Memory B cell (primary cell): ENCODE results near the gene TMEM121B.

Experiments used
- ATAC-seq: fragments of 150-1000 bp; cut with Tn5 transposase; 2 replicates; pipeline ENCODE4 v1.10.0; 2021; ENCODE audit warnings: low read depth, mild to moderate bottlenecking, moderate library complexity
- DNase-seq, 2 donors: peaks; one replicate each; pipeline ENCODE4 v3.0.0; 2022; ENCODE audit warnings: low spot score in 2 of 2
- H3K27ac Mint-ChIP-seq: one replicate; pipeline ENCODE4 v1.8.0; 2022; ENCODE audit warnings: mild to moderate bottlenecking, moderate library complexity, mixed read lengths
- H3K27me3 Mint-ChIP-seq: one replicate; pipeline ENCODE4 v1.8.0; 2022; ENCODE audit warnings: mixed read lengths
- H3K36me3 Mint-ChIP-seq: one replicate; pipeline ENCODE4 v1.8.0; 2022; ENCODE audit warnings: mild to moderate bottlenecking, mixed read lengths
- H3K4me1 Mint-ChIP-seq: one replicate; pipeline ENCODE4 v1.8.0; 2022; ENCODE audit warnings: mixed read lengths
- H3K4me3 Mint-ChIP-seq: one replicate; pipeline ENCODE4 v1.8.0; 2022; ENCODE audit warnings: mild to moderate bottlenecking, moderate library complexity, mixed read lengths
- H3K9me3 Mint-ChIP-seq: one replicate; pipeline ENCODE4 v1.8.0; 2022; ENCODE audit warnings: mixed read lengths

The TMEM121B gene

DNA sequence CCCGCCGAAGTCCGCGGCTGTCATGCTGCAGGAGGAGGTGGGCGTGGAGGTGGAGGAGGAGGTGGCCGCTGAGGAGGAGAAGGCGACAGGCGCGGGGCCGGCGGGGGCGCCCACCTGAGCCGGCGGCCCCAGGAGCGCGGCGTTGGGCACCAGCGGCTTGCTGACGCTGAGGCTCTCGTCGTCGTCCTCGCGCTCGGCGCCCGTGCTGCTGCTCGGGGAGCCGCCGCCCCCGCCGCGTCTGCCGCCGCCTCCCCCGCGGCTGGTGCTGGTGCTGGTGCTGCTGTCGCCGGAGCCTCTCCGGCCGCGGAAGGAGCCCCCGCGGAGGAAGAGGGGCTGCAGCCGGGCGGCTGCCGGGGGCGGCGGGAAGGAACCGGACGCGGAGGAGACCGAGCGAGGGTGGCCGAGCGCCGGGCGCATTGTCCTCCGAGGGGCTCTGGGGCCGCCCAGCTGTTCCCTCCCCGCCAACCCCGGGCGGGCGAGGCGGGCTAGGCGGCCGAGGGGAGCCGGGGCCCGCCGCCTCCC, 388 bp downstream of the TMEM121B start:
- peaks cover 12% of the 10 kb centered on the region for H3K27me3 Mint-ChIP-seq
- ATAC-seq, result peak; percentile 51
- H3K27ac Mint-ChIP-seq, result no peak overlapping the region
- peak in 1 of 2 donors; percentile 18 for DNase-seq
- peaks cover 25% of the 10 kb centered on the region for H3K4me1 Mint-ChIP-seq
- H3K36me3 Mint-ChIP-seq, result no peaks in the 10 kb centered on the region
- no peak overlapping the region for H3K4me3 Mint-ChIP-seq
- no peaks in the 10 kb centered on the region for H3K9me3 Mint-ChIP-seq

- peak; percentile 23 to 54 for DNase-seq
- Mint-ChIP-seq H3K4me1 (peaks cover 25% of the 10 kb centered on the region), H3K27ac (no peak overlapping the region), H3K9me3 (no peaks in the 10 kb centered on the region), H3K27me3 (peaks cover 12% of the 10 kb centered on the region), H3K4me3 (no peak overlapping the region), H3K36me3 (no peaks in the 10 kb centered on the region)
- ATAC-seq, result peak; percentile 59
Observed at GRCh38 chr22:17120281-17120680, 879 bp downstream of the TMEM121B start.

- Mint-ChIP-seq H3K9me3 (no peaks in the 10 kb centered on the region), H3K4me1 (peaks cover 25% of the 10 kb centered on the region), H3K4me3 (peak overlapping the region; percentile 32), H3K27me3 (peaks cover 12% of the 10 kb centered on the region), H3K27ac (no peak overlapping the region), H3K36me3 (no peaks in the 10 kb centered on the region)
- DNase-seq, result no peak
- no peak for ATAC-seq
Observed at GRCh38 chr22:17119481-17120202, 1.5 kb downstream of the TMEM121B start.

DNA sequence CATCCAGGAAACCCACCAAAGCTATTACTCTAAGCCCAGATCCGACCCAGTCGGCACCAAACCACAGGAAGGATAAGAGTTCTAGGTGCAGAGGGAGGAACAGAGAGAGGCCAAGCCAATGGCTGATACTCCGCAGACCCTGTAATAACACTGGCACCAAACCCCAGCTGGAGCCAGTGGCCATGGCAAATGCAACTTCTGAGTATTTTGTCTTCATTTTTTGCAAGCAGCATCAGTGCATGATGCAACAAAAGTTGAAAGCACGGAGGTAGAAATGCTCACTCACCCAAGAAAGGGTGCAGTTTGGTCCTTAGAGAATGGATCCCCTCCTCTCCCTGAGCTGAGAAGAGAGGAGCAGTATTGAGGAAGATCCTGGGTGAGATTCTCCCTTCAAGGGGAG, 2.8 kb downstream of the TMEM121B start:
- DNase-seq (no peak), ATAC-seq (no peak)
- H3K4me3 Mint-ChIP-seq, result peak overlapping the region; percentile 32
- peaks cover 28% of the 10 kb centered on the region for H3K4me1 Mint-ChIP-seq
- H3K9me3 Mint-ChIP-seq, result no peaks in the 10 kb centered on the region
- peaks cover 12% of the 10 kb centered on the region for H3K27me3 Mint-ChIP-seq
- peak overlapping the region; percentile 28 for H3K27ac Mint-ChIP-seq
- H3K36me3 Mint-ChIP-seq, result no peaks in the 10 kb centered on the region

DNA sequence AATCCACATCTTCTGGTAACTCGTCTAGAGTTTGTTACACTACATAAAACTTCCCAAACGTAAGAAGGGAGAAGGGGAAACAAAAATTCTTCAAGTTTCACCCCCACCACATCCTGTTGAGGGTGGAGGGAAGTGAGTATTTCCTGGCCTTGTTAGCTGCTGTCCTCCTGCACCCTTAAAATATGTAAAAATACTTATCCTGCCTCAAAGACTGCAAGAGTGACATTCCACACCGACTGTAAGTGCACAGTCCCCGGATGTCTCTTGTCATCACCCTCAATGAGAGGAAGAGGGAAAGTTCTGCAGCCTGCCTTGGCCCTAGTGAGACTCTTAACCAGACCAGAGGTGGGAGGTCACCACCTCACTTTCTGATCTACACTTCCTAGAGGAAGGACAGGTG, 3.3 kb downstream of the TMEM121B start:
- Mint-ChIP-seq H3K27me3 (peaks cover 12% of the 10 kb centered on the region), H3K9me3 (no peaks in the 10 kb centered on the region), H3K36me3 (no peaks in the 10 kb centered on the region), H3K27ac (no peak overlapping the region), H3K4me3 (peak overlapping the region; percentile 21), H3K4me1 (peaks cover 28% of the 10 kb centered on the region)
- ATAC-seq (peak; percentile 40), DNase-seq (no peak)

DNA sequence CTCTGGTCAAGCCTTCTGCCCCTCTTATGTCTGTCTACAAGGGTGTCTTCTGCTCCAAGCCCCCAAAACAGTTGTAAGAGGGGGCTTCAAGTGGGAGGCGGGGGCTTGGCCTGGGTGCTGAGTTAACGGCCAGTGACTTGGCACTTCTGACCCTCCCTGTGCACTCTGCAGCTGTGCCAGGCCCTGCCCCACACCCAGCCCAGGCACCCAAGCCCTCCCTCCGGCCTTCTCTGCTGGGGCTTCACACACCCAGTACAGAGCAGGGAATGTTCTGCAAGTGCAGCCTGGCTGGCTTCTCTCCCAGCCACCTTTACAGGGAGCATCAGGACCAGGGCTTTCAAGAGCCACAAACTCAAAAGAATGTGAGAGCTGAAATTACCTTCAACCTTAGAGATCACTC, 3.8 kb downstream of the TMEM121B start:
- DNase-seq (no peak), ATAC-seq (no peak)

DNA sequence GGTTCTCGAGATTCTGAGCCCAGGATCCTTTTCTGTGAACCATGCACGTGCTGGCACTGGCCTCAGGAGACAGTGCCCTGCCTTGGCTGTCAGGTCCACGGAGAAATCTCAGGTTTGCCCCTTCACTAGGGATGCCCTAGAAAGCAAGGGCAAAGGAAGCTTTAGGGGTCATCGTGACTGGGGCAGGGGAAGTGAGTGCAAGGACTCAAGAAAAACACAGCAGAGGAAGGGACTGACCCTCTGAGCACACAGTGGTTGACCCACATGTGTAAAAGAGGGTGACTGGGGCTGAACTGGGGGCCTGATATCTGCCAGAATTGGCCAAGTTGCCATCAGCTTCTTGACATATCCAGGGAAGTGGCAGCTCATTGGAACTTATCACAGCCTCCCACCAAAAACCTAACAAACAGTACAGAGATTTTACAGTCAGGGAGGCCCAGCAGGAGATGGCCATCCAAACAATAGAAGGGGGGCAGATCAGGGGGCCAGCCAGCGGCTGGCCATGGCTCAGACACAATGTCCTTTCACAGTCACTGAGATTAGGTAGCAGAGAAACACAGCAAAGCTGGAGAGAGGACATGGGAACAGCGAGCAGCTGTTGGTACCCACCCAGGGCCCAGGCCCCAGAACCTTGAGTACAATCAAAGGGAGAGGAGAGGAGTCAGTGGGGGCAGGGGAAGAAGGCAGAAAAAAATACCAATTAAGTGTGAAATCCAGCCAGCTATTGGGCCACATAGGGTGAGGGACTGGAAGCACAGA, 4.4 kb downstream of the TMEM121B start:
- H3K9me3 Mint-ChIP-seq, result no peaks in the 10 kb centered on the region
- no peaks in the 10 kb centered on the region for H3K36me3 Mint-ChIP-seq
- H3K4me3 Mint-ChIP-seq, result peak overlapping the region; percentile 49
- ATAC-seq (no peak), DNase-seq (no peak)
- H3K4me1 Mint-ChIP-seq, result peaks cover 28% of the 10 kb centered on the region
- H3K27me3 Mint-ChIP-seq, result peaks cover 8% of the 10 kb centered on the region
- H3K27ac Mint-ChIP-seq, result no peak overlapping the region

More for the DNA sequence above, 3.8 kb downstream of the TMEM121B start:
- Mint-ChIP-seq H3K4me1 (peaks cover 28% of the 10 kb centered on the region), H3K36me3 (no peaks in the 10 kb centered on the region), H3K4me3 (no peak overlapping the region), H3K27me3 (peaks cover 12% of the 10 kb centered on the region), H3K27ac (no peak overlapping the region), H3K9me3 (no peaks in the 10 kb centered on the region)

- no peaks in the 10 kb centered on the region for H3K9me3 Mint-ChIP-seq
- H3K27me3 Mint-ChIP-seq, result peaks cover 7% of the 10 kb centered on the region
- no peak for ATAC-seq
- H3K4me1 Mint-ChIP-seq, result peaks cover 28% of the 10 kb centered on the region
- H3K36me3 Mint-ChIP-seq, result no peaks in the 10 kb centered on the region
- H3K4me3 Mint-ChIP-seq, result no peak overlapping the region
- no peak overlapping the region for H3K27ac Mint-ChIP-seq
- DNase-seq, result no peak
Observed at GRCh38 chr22:17115945-17116565, 5.1 kb downstream of the TMEM121B start.

- Mint-ChIP-seq H3K4me1 (peaks cover 28% of the 10 kb centered on the region), H3K27me3 (peaks cover 7% of the 10 kb centered on the region), H3K36me3 (peaks cover 3% of the 10 kb centered on the region), H3K9me3 (no peaks in the 10 kb centered on the region), H3K4me3 (no peak overlapping the region), H3K27ac (no peak overlapping the region)
- ATAC-seq, result no peak
- DNase-seq, result no peak
Observed at GRCh38 chr22:17115236-17115635, 5.9 kb downstream of the TMEM121B start.

DNA sequence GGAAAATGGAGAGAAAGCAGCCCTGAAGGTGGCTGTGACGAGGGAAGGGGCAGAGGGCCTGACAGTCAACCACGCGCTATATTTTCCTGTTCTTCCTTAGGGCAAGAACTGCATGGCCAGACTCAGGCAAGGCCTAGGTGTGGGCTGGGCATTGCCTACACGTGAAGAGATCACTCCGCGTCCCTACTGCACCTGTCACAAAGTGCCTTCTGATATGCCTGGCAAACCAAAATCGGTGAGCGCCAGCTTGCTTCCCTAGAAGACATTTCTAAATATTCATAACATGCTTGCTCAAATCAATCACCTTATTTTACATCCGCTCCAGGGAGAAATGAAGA, 6.3 kb downstream of the TMEM121B start:
- Mint-ChIP-seq H3K4me3 (no peak overlapping the region), H3K27ac (no peak overlapping the region), H3K36me3 (peaks cover 3% of the 10 kb centered on the region), H3K9me3 (no peaks in the 10 kb centered on the region), H3K4me1 (peaks cover 28% of the 10 kb centered on the region), H3K27me3 (peaks cover 6% of the 10 kb centered on the region)
- ATAC-seq, result no peak
- DNase-seq, result no peak

- H3K36me3 Mint-ChIP-seq, result peaks cover 6% of the 10 kb centered on the region
- no peak overlapping the region for H3K4me3 Mint-ChIP-seq
- ATAC-seq (no peak), DNase-seq (no peak)
- peaks cover 28% of the 10 kb centered on the region for H3K4me1 Mint-ChIP-seq
- H3K9me3 Mint-ChIP-seq, result no peaks in the 10 kb centered on the region
- H3K27me3 Mint-ChIP-seq, result peaks cover 6% of the 10 kb centered on the region
- H3K27ac Mint-ChIP-seq, result no peak overlapping the region
Observed at GRCh38 chr22:17114173-17114897, 6.8 kb downstream of the TMEM121B start.

- Mint-ChIP-seq H3K36me3 (peaks cover 7% of the 10 kb centered on the region), H3K4me1 (peaks cover 25% of the 10 kb centered on the region)
- DNase-seq, result no peak
Observed at GRCh38 chr22:17113600-17113999, 7.6 kb downstream of the TMEM121B start.

GRCh38 chr22:17112491-17113042, 8.6 kb downstream of the TMEM121B start:
- DNase-seq, result no peak
- H3K4me3 Mint-ChIP-seq, result no peak overlapping the region
- H3K27me3 Mint-ChIP-seq, result peaks cover 1% of the 10 kb centered on the region
- ATAC-seq, result no peak
- H3K4me1 Mint-ChIP-seq, result peaks cover 15% of the 10 kb centered on the region
- H3K36me3 Mint-ChIP-seq, result peaks cover 7% of the 10 kb centered on the region
- H3K9me3 Mint-ChIP-seq, result no peaks in the 10 kb centered on the region
- H3K27ac Mint-ChIP-seq, result no peak overlapping the region

More at GRCh38 chr22:17113600-17113999, 7.6 kb downstream of the TMEM121B start:
- no peak overlapping the region for H3K27ac Mint-ChIP-seq
- ATAC-seq, result no peak
- no peak overlapping the region for H3K4me3 Mint-ChIP-seq
- peaks cover 1% of the 10 kb centered on the region for H3K27me3 Mint-ChIP-seq
- no peaks in the 10 kb centered on the region for H3K9me3 Mint-ChIP-seq
